ENCODE data around the gene KAZN.
"Not testable (repeated sequence)": the region's sequence is repeated elsewhere in the genome, so short reads cannot be mapped to it uniquely, and the experiment has no call there.

Gene KAZN

GRCh38 chr1:15039017-15039648, 440.6 kb downstream of the KAZN start:
- DNase-seq (ENCODE audit: low read depth) = no peak

- DNase-seq (ENCODE audit: low read depth) = no peak
These were observed 441.4 kb downstream of the KAZN start for GRCh38 chr1:15039901-15040300.

- not testable (repeated sequence) for DNase-seq (ENCODE audit: low read depth)
These were observed 442.2 kb downstream of the KAZN start for GRCh38 chr1:15040685-15041084.

GRCh38 chr1:15042866-15043265, 444.4 kb downstream of the KAZN start:
- no peak for DNase-seq (ENCODE audit: low read depth)

- DNase-seq (ENCODE audit: low read depth) = no peak
These were observed 445.4 kb downstream of the KAZN start for GRCh38 chr1:15043934-15044333.

DNA sequence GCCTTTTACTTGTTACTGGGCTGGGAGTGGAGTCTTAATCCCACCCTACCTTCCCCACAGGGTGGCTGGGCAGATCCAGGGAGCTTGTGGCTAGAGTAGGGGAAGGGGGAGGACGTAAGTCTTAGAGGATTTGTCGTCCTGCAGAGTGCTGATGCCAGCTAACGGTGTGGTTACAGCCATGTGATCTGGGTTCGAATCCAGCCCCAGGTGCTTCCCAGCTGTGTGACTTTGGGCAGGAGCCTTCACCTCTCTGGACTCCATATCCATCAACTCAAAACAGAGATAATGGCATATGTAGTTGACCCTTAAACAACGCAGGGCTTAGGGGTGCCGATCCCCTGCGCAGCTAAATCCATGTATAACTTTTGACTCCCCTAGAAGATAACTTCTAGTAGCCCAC, 446.6 kb downstream of the KAZN start:
- no peak for DNase-seq (ENCODE audit: low read depth)

GRCh38 chr1:15046487-15047165, 448.1 kb downstream of the KAZN start:
- peak; percentile 4 for DNase-seq (ENCODE audit: low read depth)

- no peak for DNase-seq (ENCODE audit: low read depth)
These were observed 448.8 kb downstream of the KAZN start for GRCh38 chr1:15047237-15047636.

DNA sequence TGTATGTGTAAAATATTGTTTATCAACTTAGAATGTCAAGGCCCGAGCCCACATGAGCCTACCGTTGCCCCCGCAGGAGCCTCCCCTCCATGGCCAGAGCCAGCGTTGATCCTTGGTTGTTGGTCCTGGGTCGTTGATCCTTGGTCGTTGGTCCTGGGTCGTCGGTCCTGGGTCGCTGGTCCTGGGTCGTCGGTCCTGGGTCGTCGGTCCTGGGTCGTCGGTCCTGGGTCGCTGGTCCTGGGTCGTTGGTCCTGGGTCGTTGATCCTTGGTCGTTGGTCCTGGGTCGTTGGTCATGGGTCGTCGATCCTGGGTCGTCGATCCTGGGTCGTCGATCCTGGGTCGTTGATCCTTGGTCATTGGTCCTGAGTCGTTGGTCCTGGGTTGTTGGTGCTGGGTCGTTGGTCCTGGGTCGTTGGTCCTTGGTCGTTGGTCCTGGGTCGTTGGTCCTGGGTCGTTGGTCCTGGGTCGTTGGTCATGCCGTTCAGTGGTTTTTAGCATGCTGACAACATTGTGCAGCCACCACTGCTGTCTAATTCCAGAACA, 450.0 kb downstream of the KAZN start:
- DNase-seq (ENCODE audit: low read depth) = no peak

DNA sequence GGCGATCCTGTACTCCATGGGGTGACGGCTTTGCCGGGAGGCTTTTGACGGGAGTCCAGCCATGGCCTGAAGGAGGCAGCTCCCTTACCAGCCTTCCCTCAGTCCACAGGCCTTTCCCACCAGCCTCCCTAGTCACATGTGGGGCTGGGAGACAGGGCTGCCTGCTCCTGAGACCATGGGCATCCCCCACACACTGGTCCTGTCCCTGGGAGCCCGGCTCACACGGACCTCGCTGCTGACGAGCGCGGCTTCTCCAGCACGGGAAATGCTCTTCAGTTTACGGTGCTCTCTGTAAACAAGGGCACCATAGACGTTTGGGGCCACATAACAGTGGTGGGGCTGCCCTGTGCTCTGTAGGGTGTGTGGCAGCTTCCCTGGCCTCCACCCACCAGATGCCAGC, 450.6 kb downstream of the KAZN start:
- no peak for DNase-seq (ENCODE audit: low read depth)

- DNase-seq (ENCODE audit: low read depth) = no peak
These were observed 453.5 kb downstream of the KAZN start for GRCh38 chr1:15051882-15052528.

DNA sequence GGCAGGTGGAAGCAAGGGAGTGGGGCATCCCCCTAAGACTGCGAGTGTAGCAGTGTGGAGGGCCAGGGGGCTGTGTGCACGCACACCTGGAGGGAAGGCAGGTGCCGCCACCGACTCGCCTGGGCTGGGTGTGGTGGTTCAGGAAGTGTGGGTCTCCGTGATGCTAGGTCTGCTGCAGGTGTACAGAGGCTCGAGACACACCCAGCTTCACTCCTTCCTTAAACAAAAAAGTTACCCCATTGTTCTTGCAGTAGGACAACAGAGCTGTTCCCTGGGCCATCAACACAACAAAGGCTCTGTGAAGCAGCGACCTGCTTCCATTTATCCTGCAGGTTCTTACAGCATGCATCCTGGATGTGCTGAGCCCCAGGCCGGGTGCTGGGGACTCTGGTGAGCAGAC, 454.7 kb downstream of the KAZN start:
- no peak for DNase-seq (ENCODE audit: low read depth)

DNA sequence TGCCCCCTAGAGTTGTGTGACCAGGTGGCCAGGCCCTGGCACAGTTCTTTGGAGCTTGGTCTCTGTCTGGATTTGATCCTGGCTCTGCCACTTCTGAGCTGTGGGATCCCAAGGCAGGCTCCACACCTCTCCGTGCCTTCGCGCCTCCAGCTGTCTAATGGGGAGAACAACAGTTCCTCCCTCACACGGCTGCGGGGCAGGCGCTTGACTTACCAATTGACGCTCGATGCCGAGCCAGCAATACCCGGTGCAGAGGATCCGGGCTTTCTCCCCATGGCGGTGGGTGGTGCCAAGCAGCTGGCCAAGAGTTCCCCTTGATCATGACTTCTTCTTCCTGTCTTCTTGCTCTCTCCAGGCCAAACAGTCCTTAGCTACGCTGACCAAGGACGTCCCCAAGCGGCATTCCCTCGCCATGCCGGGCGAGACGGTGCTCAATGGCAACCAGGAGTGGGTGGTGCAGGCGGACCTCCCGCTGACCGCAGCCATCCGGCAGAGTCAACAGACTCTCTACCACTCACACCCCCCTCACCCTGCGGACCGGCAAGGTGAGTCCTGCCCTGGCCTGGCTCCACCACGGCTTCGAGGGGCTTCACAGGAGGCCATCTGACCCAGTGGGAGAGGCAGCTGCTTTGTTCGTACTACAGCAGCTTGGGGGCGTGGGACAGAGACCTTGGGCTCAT, 457.4 kb downstream of the KAZN start:
- no peak for DNase-seq (ENCODE audit: low read depth)

DNA sequence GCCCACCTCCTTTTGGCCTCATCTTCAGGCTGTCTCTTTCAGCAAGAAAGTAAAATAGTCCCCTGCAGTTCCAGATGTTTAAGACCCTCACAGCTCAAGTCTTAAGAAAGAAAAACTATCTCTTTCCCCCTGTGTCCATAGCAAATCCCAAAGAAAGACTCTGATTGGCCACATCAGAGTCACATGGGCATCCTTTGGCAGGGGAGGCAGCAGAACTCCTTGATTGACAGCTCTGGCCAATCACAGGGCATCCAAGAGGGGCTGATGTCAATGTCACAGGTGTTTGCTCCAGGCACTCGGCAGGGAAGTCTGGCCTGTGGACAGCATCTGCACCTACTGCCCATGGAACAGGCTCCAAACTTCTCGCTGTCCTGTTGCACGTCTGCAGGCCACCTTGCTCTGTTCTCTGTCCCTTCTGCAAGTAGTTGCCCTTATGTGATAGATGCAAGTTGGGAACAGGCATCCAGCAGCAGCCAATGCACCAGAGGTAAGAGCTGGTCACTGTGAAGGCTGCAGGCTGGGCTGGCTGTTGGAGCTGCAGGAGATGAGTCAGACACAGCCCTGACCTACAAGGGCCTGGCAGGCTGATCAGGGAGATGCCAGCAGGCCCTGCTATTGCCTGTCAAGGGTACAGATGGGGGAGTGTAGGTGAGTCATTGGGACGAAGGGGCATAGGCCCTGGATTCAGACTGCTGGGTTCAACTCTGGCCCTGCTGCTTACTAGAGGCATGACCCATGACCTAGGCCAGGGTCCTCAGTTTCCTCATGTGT, 458.2 kb downstream of the KAZN start:
- no peak for DNase-seq (ENCODE audit: low read depth)

DNA sequence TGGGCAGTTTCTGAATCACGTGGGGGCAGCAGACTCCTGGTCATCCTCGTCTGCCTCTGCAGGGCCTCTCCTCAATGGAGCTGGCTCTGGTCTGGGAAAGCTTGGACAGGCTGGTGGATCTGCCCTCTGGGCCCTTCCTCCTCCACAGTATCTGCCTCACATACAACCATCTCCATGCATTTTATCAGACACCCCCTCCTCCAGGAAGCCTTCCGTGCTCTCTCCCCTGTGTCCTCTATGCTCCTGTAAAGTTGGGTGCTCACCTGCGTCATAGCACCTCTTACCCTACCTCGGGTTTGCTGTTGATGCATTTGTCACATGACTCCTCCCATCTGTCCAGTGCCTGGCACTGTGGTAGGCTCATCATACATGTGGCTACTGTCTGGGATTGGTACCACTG, 459.3 kb downstream of the KAZN start:
- DNase-seq (ENCODE audit: low read depth) = no peak

DNA sequence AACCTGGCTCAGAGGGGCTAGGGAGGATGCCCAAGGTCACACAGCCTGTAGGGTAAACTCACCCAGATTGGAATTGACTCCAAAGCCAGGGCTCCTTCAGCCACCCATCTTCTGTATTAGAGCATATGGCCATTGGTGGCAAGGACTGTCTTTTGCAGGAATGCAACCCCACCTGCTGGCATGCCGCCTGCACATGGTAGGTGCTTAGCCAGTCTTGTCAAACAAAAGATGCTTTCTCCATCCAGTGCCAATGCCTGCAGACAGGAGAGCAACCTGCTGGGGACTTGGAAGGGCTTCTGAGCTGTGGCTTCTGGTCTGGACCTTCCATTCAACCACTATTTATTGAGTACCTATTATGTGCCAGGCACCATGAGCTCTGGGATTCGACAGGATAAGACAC, 459.8 kb downstream of the KAZN start:
- no peak for DNase-seq (ENCODE audit: low read depth)

DNA sequence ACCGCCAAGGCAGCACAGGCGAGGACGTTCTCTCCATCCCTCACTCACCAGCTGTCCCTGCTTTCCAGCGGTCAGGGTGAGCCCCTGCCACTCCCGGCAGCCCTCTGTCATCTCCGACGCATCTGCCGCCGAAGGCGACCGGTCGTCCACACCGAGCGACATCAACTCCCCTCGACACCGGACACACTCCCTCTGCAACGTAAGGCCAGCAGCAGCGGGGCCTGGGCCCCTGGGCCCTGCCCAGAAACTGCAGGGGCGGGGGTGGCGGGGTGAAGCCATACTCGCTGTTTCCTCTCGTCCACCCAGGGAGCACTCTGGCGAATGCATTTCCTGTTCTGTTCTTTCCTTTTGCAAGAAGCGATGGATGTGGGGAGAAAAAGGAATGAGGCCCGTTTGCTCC, 461.6 kb downstream of the KAZN start:
- DNase-seq (ENCODE audit: low read depth) = no peak

GRCh38 chr1:15062479-15063099, 464.1 kb downstream of the KAZN start:
- no peak for DNase-seq (ENCODE audit: low read depth)

- no peak for DNase-seq (ENCODE audit: low read depth)
These were observed 464.9 kb downstream of the KAZN start for GRCh38 chr1:15063346-15063745.

DNA sequence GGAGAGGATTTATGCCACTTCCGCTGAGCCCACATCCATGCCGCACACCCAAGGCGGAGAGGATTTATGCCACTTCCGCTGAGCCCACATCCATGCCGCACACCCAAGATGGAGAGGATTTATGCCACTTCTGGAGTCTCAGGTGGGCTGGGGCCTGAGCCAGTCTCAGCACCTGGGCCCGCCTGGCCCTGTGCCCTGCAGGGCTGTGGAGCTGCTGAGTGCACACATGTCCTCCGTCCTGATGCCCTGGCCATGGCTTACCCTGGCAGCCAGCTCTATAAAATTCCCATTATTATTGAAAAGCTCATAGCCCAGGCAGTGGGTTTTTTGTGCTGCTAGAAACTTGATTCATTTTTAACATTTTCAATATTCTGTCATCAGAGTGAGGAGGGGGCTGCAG, 465.3 kb downstream of the KAZN start:
- no peak for DNase-seq (ENCODE audit: low read depth)

DNA sequence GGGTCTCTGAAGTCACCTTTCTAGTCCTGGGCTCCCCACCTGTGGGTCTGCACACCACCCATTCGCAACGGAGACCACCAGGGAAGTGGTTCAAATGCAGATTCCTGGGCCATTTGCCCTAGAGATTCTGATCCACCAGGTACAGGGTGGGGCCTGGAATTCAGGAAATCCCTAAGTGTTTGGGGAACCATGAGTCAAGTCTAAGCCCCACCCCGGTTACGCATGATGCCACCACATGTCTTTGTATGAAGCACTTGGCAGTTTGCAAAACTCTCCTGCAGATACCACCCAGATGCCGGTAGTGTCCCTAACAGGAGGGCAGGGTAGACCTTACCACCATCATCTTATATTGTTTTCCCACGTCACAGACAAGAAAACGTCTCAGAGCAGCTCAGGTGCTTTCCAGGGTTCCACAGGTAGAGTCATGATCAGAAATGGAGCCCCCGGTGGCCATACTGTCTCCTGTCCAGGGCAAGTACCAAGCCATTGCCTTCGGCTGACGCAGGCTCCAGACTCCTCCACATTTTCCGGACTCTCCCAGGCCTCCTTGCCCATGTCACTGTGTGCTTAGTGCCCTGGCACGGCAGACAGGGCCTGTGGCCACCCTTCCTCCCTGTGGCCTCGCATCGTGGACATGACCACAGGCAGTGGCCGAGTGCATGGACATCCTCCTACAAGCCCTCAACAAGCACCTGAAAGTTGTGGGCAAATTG, 465.9 kb downstream of the KAZN start:
- DNase-seq (ENCODE audit: low read depth) = no peak

Data from stimulated activated CD8-positive, alpha-beta memory T cell treated with anti-CD3 and anti-CD28 coated beads, Interleukin-12 subunit alpha, Interleukin-12 subunit beta, amount 100 ng/mL, for 4 hours (primary cell).